GM23338 (cell line): ENCODE results near the gene SLC22A16. TPM values are rescaled to one million over a fixed set of nuclear protein-coding genes. Genes with fewer than 3 reads are reported as not detected.
A peak's percentile ranks its signal among the peaks of the same experiment; 100 is the strongest.

Source experiments
- ATAC-seq: fragments of 200-7000 bp; cut with Tn5 transposase; 3 replicates; pipeline ENCODE4 v1.9.1; 2020
- DNase-seq: peaks from one replicate; pipeline ENCODE4 v3.0.0-alpha.2; 2015; ENCODE audit warnings: low spot score
- H2AFZ ChIP-seq: fragments of 200-600 bp; sonication (generic); 2 replicates; pipeline ENCODE4 v1.8.0; 2016; ENCODE audit warnings: antibody characterized with exemption, mild to moderate bottlenecking, moderate library complexity
- H3F3A ChIP-seq: fragments of 200-600 bp; sonication (generic); replicated peaks from 2 replicates; pipeline ENCODE4 v1.8.0; 2017; ENCODE audit warnings: antibody characterized with exemption, mixed run types, low read depth
- H3K27ac ChIP-seq: fragments of 200-600 bp; sonication (generic); 2 replicates; pipeline ENCODE4 v1.6.1; 2016; ENCODE audit warnings: low read depth
- H3K27me3 ChIP-seq: fragments of 200-600 bp; sonication (generic); 2 replicates; pipeline ENCODE4 v1.8.0; 2016; ENCODE audit warnings: mild to moderate bottlenecking, mixed run types, moderate library complexity; ENCODE audit not compliant: insufficient read depth
- H3K36me3 ChIP-seq: fragments of 200-600 bp; sonication (generic); 2 replicates; pipeline ENCODE4 v1.8.0; 2016; ENCODE audit warnings: mild to moderate bottlenecking; ENCODE audit not compliant: insufficient read depth
- H3K4me1 ChIP-seq: fragments of 200-600 bp; sonication (generic); 2 replicates; pipeline ENCODE4 v1.8.0; 2016; ENCODE audit warnings: mild to moderate bottlenecking, moderate library complexity; ENCODE audit not compliant: insufficient read depth
- H3K4me2 ChIP-seq: fragments of 200-600 bp; sonication (generic); 2 replicates; pipeline ENCODE4 v1.7.1; 2017; ENCODE audit warnings: mixed run types
- H3K4me3 ChIP-seq: fragments of 200-600 bp; sonication (generic); 2 replicates; pipeline ENCODE4 v1.6.1; 2016; ENCODE audit warnings: mixed run types
- H3K79me2 ChIP-seq: fragments of 200-600 bp; sonication (generic); replicated peaks from 2 replicates; pipeline ENCODE4 v1.8.0; 2017; ENCODE audit warnings: mild to moderate bottlenecking; ENCODE audit not compliant: insufficient read depth
- H3K9me2 ChIP-seq: fragments of 200-600 bp; sonication (generic); 2 replicates; pipeline ENCODE4 v1.8.0; 2017; ENCODE audit not compliant: insufficient read depth
- H4K20me1 ChIP-seq: fragments of 200-600 bp; sonication (generic); replicated peaks from 2 replicates; pipeline ENCODE4 v1.8.0; 2017; ENCODE audit warnings: mild to moderate bottlenecking; ENCODE audit not compliant: insufficient read depth
- H3K27ac Mint-ChIP-seq: 2 replicates; pipeline ENCODE4 v1.8.0; 2020; ENCODE audit warnings: inconsistent platforms, mild to moderate bottlenecking, moderate library complexity, mixed read lengths
- H3K27me3 Mint-ChIP-seq: 3 replicates; pipeline ENCODE4 v1.8.0; 2022; ENCODE audit warnings: low read depth, mild to moderate bottlenecking, moderate library complexity, mixed read lengths, inconsistent platforms; ENCODE audit not compliant: insufficient read depth, poor library complexity
- H3K36me3 Mint-ChIP-seq: 3 replicates; pipeline ENCODE4 v1.8.0; 2021; ENCODE audit warnings: low read depth, mild to moderate bottlenecking, inconsistent platforms, moderate library complexity, mixed read lengths
- H3K4me1 Mint-ChIP-seq: 3 replicates; pipeline ENCODE4 v1.8.0; 2020; ENCODE audit warnings: mild to moderate bottlenecking, inconsistent platforms, mixed read lengths
- H3K4me3 Mint-ChIP-seq: 3 replicates; pipeline ENCODE4 v1.8.0; 2021; ENCODE audit warnings: moderate library complexity, mild to moderate bottlenecking, inconsistent platforms, mixed read lengths
- H3K9me3 Mint-ChIP-seq: 3 replicates; pipeline ENCODE4 v1.8.0; 2020; ENCODE audit warnings: moderate library complexity, mild to moderate bottlenecking, inconsistent platforms, mixed read lengths
- CREB1 ChIP-seq: fragments of 250-450 bp; sonication (Bioruptor Pico); IDR thresholded peaks from 2 replicates; pipeline ENCODE4 v1.5.0; 2020; ENCODE audit warnings: low read depth, mild to moderate bottlenecking, moderate library complexity
- CTCF ChIP-seq, 2 experiments: fragments of 200-600 bp in 1 of 2; sonication (generic) in 1 of 2; conservative IDR thresholded peaks; 2 replicates each; pipeline versions ENCODE4 v1.5.1 to v1.6.1; 2016 to 2017; ENCODE audit warnings: antibody characterized with exemption in 2 of 2, low read depth in 2 of 2, mild to moderate bottlenecking in 2 of 2, moderate library complexity in 1 of 2
- ETS1 ChIP-seq: IDR thresholded peaks from 2 replicates; pipeline ENCODE4 v1.6.1; 2016; ENCODE audit warnings: antibody characterized with exemption
- EZH2phosphoT487 ChIP-seq: fragments of 200-600 bp; sonication (generic); IDR thresholded peaks from one replicate; pipeline ENCODE4 v1.8.1; 2018; ENCODE audit warnings: antibody characterized with exemption; ENCODE audit not compliant: unreplicated experiment
- JUNB ChIP-seq: IDR thresholded peaks from one replicate; pipeline ENCODE4 v1.6.1; 2016; ENCODE audit warnings: antibody characterized with exemption; ENCODE audit not compliant: unreplicated experiment
- REST ChIP-seq: IDR thresholded peaks from one replicate; pipeline ENCODE4 v1.6.1; 2018; ENCODE audit warnings: antibody characterized with exemption; ENCODE audit not compliant: unreplicated experiment
- STAT1 ChIP-seq: IDR thresholded peaks from one replicate; pipeline ENCODE4 v1.6.1; 2016; ENCODE audit warnings: antibody characterized with exemption; ENCODE audit not compliant: unreplicated experiment
- ZNF114 ChIP-seq: fragments of 250-450 bp; sonication (Bioruptor Pico); IDR thresholded peaks from 2 replicates; pipeline ENCODE4 v1.5.0; 2020; ENCODE audit warnings: mild to moderate bottlenecking, moderate library complexity
- ZNF462 ChIP-seq: fragments of 250-450 bp; sonication (Bioruptor Pico); IDR thresholded peaks from 2 replicates; pipeline ENCODE4 v1.5.0; 2020; ENCODE audit warnings: mild to moderate bottlenecking, moderate library complexity
- polyA plus RNA-seq: library from polyadenylated mRNA; unstranded; fragments of >200 nt; fragmentation: Nextera tagmentation; extraction: Ambion mirVana; gene quantifications from 2 replicates; pipeline ENCODE4 v1.2.1, GENCODE V29; 2016
- total RNA-seq: library from RNA; depleted of rRNA; stranded (reverse); fragments of >200 nt; shearing (Covaris generic); gene quantifications from 2 replicates; pipeline ENCODE4 v1.2.3, GENCODE V29; 2014

Gene SLC22A16
- total and polyA plus RNA-seq, 2 experiments from 2014 or later: 0.37 to 0.42 TPM

GRCh38 chr6:110486756-110487155, 10.3 kb upstream of the SLC22A16 start (continued):
- TF ChIP-seq REST: no peak
- no peak for TF ChIP-seq CTCF (conservative IDR thresholded peaks at IDR 0.05; ENCODE audit: low read depth in 2 of 2)

- Histone ChIP-seq H3K27me3 (no peaks in the 10 kb centered on the region), H3K36me3 (no peaks in the 10 kb centered on the region), H3K4me2 (no peak overlapping the region), H3K27ac (no peak overlapping the region), H3K79me2 (no peaks in the 10 kb centered on the region), H4K20me1 (no peaks in the 10 kb centered on the region), H3K4me1 (no peaks in the 10 kb centered on the region), H2AFZ (peak overlapping the region; percentile 69), H3F3A (no peaks in the 10 kb centered on the region), H3K9me2 (no peaks in the 10 kb centered on the region), H3K4me3 (no peak overlapping the region)
- no peak overlapping the region for H3K4me3 Mint-ChIP-seq
- H3K27me3 Mint-ChIP-seq: no peaks in the 10 kb centered on the region
- no peaks in the 10 kb centered on the region for H3K4me1 Mint-ChIP-seq
- no peak overlapping the region for H3K27ac Mint-ChIP-seq
- H3K9me3 Mint-ChIP-seq: peaks cover 12% of the 10 kb centered on the region; the same call in 1 of the 3 replicates
- DNase-seq (no peak), ATAC-seq (no peak)
- no peaks in the 10 kb centered on the region for H3K36me3 Mint-ChIP-seq
- TF ChIP-seq REST (no peak), CREB1 (CRISPR knock-in tag) (no peak), EZH2phosphoT487 (no peak), ETS1 (no peak), ZNF462 (CRISPR knock-in tag) (no peak), ZNF114 (CRISPR knock-in tag) (no peak), JUNB (no peak), STAT1 (no peak)
Measured at GRCh38 chr6:110485491-110485890, 9.1 kb upstream of the SLC22A16 start.
